HG03060 (cell line): ENCODE results near the gene UBE3B.

Experiments used
- ATAC-seq: cut with Tn5 transposase; IDR thresholded peaks from one replicate; pipeline ENCODE4 v1.9.1; 2021; ENCODE audit warnings: low read depth, moderate number of reproducible peaks; ENCODE audit not compliant: unreplicated experiment

Gene UBE3B

DNA sequence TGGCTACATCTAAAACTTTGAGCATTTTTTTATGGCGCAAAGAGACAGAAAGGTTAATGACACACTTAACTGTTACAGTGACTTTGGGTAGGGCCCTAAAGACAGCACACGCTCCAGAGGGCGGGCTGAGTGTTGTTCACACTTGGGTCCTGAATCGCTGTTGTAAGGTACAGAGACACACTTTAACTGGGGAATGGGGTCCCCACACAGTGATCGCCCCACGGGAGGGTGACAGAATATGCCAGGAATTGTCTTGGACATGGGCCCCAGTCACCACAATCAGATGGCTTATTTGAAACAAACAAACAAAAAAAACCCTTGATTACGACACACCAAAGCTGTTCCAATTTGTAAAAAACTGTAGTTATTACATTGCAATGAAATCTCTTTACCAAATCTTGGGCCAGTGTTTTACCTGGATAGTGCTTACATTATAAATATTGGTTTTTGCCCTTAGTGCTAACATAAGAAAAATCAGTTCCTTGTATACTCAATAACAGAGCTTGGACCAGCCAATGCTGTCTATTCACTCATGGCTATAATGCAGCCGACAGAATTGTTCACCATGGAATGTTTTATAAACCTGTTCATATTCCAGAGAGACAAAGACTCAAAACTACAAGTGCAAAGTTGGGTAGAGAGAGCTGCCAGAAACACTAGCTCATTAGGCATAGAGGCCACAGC is 28.6 kb upstream of the UBE3B start:
- ATAC-seq, result no peak

- no peak for ATAC-seq
Measured at GRCh38 chr12:109449845-109450532, 27.4 kb upstream of the UBE3B start.

DNA sequence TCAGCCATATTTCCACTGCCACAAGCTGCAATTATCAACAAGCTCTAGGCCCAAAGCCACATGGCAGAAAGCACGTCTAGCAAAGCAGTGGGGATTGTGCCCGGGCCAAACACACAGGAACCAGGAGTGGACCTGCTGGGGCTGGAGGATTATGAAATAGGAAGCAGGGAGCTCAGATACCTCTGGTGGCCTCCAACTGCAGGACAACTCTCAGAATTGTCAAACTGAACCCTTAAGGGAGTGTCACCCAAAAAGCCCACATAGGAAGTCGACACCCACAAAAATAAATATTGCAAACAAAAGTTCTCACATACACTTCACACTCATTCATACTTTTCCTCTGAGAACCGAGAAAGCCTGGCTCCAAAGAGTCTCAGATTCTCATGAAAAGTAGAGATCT is 26.5 kb upstream of the UBE3B start:
- ATAC-seq, result no peak

DNA sequence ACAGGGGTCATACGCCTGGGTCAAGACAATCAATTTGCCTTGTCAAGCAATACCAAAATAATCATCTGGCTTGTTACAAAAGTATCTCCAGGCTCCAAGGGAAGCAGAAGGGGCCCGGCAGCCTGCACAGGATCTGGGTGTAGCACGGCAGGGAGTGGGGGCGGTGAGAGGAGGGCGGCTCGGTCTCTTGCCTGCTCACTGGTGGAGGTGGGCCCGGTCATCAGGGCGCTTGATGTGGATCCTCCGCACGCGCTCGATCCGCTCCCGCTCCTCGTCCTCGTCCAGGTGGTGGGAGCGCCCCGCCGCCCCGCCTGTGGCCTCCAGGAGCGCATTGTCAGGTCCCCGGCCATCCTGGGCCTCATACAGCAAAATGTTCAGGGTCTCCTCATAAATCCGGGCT is 26.0 kb upstream of the UBE3B start:
- no peak for ATAC-seq

- ATAC-seq, result no peak
Measured at GRCh38 chr12:109452489-109452888, 24.9 kb upstream of the UBE3B start.

GRCh38 chr12:109455706-109456105 is 21.7 kb upstream of the UBE3B start:
- no peak for ATAC-seq

GRCh38 chr12:109458086-109458485 is 19.3 kb upstream of the UBE3B start:
- ATAC-seq, result no peak

GRCh38 chr12:109458771-109459208 is 18.6 kb upstream of the UBE3B start:
- ATAC-seq, result no peak

- ATAC-seq, result no peak
Measured at GRCh38 chr12:109459247-109459646, 18.2 kb upstream of the UBE3B start.

- no peak for ATAC-seq
Measured at GRCh38 chr12:109460538-109460937, 16.9 kb upstream of the UBE3B start.

DNA sequence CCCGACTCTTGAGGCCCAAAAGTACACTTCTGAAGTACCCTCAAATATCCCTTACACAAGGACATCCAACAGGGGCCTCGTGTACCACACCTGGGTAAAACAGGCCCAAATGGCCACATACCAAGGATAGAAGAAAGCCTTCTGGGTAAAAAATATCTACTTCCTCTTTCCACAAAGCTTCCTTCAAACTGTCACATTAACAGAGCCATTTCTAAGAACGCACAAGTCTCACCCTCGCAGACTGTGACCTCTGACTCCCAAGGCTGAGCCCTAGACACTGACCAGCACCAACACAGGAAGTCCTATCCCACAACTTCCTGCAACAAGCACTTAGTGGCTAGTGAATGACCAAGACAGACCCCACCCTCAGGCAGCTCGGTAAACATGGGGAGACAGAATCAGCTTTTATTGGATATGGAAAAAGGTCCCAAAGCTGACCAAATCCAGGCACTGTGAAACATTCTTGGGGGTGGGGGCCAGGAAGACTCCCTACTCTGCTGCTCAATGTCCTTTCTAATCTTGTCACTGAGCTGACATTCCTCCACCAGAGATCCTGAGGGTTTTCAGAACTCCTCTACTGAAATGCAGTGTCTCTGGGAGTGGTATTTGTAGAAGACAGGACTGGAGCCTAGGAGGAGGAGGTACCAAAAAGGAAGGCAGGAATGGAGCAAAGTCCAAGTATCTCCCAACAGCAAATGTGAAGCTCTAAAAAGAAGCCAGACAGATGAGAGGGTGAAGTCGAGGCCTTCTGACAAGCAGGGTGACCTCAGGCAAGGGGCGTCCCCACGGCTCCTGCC is 16.2 kb upstream of the UBE3B start:
- ATAC-seq, result no peak

DNA sequence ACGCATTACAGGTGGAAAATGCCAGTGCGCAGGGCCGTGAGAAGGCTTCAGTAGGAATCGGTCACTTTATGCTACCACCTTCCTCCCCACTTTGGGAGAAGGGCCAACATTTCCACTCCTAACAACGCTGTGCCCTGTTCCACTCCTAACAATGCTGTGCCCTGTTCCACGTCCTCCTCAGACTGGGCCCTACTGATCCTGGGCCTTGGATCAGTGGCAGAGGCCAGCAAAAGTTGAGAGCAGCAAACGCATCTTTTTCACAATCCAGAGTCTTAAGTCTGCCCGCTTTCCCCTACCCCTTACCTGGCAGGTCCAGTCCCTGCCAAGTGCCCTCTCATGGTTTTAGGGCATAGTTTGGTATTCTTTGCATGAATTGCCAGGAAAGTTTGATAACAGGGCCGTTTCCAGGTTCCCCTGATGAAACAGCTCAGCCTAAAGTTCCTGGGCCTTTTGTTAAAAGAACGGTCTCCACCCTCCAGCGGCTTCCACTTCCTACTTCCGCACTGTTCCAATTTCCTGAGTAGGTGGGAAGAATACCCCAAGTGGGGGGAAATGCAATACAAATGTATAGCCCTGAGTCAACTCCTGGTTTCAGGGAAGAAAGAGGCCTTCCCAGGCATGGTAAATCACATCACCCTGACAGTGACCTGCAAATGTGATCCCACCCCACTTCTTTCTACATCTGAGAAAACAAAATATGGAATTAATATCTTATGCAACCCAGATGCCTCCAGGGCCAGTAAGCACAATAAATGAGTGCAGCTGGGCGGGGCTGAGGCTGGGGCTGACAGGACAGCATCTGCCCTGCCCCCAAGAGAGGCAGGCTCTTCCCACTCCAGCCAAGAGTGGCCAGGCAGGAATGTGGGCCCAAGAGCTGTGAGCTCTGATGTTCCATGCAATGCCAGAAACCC is 15.3 kb upstream of the UBE3B start:
- no peak for ATAC-seq

GRCh38 chr12:109462868-109463692 is 14.4 kb upstream of the UBE3B start:
- ATAC-seq, result no peak

DNA sequence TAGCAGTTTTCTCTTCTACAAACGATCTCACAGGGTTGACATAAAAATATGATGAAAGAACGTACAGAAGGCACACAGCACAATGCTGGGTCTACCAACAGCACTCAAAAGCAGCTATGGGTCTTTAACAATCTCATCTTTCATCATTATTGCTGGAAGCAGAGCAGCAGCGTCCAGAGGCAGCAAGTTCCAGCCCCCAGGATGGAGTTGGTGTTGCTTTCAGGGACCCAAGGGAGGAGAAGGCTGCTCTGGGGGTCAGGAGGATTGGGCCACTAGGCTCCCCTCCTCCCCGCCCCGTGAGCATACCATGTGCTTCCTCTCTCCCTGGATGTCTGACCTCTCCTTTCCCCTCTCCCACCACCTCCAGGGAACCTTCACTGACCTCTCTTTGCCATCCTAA is 13.7 kb upstream of the UBE3B start:
- no peak for ATAC-seq

- ATAC-seq, result no peak
Measured at GRCh38 chr12:109464642-109465351, 12.6 kb upstream of the UBE3B start.

- ATAC-seq, result no peak
Measured at GRCh38 chr12:109466305-109466704, 11.1 kb upstream of the UBE3B start.

DNA sequence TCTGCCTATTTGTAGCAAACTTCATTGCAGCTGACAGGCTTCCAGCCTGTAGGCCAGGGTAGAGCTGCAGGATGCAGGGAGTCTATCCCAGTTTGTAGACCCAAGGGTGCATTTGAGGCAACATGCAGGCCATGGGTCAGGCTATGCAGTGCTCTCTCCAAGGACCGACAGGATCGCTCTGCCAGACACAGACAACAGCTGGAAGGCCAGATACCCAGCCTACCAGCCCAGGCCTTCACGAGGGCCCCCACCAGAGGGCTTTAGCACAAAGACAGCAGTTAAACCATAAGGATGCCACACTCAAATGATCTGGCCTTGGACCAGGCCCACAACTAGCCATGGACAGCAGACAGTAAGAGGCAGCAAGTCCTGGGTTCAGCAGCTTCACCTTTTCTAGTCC is 10.6 kb upstream of the UBE3B start:
- no peak for ATAC-seq

GRCh38 chr12:109467978-109468676 is 9.3 kb upstream of the UBE3B start:
- ATAC-seq, result no peak
